OCI-M2 (cell line): ENCODE measurements around the gene NUSAP1.
A peak's percentile ranks its signal among the peaks of the same experiment; 100 is the strongest.
"Not testable (repeated sequence)": the region's sequence is repeated elsewhere in the genome, so short reads cannot be mapped to it uniquely, and the experiment has no call there.

Experiments used
- DNase-seq: peaks from one replicate; lab custom pipeline; 2025; ENCODE audit not compliant: unreplicated experiment; lab: John Stamatoyannopoulos, UW

The NUSAP1 gene

DNA sequence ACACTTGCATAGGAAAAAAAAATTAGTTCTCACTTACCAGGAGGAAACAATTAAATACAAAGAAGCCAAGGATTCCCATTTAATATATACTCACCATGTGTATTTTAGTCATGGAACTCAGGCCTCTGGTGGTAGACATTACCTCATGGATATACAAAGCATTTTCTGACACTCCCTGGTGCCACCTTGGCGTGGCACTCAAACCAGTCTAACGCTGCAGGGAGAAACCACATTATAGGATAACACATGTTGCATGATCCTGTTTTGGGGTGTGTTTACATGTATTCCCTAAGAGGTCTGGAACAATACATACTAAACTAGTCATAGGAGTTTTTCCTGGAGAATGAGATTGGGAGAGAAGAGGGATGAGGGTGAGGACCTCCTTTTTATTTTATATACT is 78.3 kb downstream of the NUSAP1 start:
- no peak for DNase-seq

DNA sequence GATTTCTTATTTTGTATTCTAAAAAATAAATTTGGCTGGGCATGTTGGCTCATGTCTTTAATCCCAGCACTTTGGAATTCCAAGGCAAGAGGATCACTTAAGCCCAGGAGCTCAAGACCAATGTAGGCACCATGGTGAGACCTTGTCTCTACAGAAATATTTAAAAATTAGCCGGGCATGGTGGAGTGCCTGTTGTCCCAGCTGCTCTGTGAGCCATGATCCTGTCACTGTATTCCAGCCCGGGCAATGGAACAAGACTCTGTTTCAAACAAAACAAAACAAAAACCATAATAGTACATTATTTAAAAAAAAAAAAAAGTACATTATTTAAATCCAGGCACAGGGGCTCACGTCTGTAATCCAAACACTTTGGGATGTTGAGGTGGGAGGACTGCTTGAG is 78.8 kb downstream of the NUSAP1 start:
- DNase-seq, result no peak

DNA sequence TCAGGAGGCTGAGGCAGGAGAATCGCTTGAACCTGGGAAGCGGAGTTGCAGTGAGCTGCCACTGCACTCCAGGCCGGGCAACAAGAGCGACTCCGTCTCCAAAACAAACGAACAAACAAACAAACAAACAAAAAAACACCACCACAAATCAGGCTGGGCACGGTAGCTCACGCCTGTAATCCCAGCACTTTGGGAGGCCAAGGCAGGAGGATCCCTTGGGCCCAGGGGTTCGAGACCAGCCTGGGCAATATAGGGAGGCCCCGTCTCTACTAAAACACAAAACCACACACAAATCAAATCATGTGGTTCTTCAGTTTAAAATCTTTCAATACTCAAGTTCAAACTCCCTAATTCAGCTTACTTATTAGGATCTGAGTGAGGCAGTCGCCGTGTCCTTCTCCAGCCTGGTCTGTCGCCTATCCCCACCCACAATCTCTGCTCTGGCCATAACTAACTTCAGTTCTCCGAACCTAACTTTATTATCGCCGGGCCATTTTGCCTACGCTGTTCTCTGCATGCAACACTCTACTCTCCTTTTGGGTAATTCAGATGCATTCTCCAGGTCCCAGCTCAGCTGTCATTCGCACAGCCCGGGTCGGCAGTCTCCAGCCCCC is 83.6 kb downstream of the NUSAP1 start:
- no peak for DNase-seq

DNA sequence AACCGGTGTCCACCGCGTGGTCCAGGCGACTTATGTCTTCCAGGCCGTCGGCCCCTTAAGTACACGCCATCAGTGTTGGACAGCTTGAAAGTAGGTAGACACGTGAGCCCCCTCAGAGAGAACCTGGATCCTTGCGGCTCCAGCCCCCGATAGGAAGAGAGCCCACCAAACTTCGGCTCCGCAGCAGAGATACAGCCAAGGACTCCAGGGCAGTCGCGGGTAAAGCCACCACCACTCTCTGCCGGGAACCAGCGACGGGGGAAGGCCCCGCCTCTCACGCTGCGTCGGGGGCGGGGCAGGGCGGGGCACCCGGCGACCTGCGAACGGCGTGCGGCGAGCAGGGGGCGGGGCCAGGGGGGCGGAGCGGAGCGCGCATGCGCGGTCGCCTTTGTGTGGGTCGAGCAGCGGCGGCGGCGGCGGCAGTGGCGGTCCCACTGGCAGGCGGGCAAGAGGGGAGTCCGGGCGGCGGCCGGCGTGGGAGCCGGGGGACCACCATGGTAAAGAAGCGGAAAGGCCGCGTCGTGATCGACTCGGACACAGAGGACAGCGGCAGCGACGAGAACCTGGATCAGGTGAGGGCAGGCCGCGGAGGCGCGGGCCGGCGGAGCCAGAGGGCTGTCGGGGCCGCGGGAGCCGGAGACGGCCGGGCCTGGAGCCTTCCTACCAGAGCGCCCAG is 84.2 kb downstream of the NUSAP1 start, which contains the start of gene RTF1:
Gene RTF1 (plus strand): TSS at position 354 of the 676 bp plus-strand sequence. CDS start 21 bp downstream, at position 375.
- DNase-seq, result peak; percentile 44

DNA sequence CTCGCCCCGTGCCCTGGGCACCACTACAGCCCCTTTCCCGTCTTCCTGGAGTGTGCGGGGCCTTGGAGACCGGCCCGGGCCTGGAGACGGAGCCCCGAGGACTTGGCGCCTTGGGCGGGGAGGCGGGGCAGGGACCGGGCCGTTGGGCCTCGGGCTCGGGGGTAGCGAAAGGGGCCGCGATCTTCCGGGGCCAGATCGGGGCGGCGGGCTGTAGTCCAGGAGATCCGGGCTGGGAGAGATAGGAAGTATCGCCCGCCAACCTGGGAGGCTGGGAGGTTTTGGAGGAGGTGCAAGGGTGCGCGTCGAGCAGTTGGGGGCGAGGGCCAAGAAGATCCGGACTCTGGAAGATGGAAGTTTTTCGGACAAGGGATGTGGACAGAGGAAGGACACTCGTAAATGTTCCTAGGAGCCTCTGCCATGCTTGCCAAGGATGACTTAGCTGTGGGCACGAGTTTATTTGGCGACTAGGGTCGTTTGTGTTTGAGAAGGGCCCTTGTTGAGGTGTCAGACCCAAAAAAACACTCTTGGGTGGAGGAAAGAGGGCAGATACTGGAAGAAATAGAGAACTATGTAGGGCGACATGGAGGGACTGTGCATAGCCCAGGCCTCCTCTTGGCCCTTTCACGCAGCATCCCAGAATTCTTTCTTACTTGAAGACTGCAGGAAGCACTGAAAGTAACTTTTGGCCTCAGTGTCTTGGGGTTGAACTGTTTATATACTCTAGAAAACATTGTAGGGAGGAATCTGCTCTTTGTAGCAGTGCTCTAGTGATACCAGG is 84.9 kb downstream of the NUSAP1 start:
- no peak for DNase-seq

DNA sequence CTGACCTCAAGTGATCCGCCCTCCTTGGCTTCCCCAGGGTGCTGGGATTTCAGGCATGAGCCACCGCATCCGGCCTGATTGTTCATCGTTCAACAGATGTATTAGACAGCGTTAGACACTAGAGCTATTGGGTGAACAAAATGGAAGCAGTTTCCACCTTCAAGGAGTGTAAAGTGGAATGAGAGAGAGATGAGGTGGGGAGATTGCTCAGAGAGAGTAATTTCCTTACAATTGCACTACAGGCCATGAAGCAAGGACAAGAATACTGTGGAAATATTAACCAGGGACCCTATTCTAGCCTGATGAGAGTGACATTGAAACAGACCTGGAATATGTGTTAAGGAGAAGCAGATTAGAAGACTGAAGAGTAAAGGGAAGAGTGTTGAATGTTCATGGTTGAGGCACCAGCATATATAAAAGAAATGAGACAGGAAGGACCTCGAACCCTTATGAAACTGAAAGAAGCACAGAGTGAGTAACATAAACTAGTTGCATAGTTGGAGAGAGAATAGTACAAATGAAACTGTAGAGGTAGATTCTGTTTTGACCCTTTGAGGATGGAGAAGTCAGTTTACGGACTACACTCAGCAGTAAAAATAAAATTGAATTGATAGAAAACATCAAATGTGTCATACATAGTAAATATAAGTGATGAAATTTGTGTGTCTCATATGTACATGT is 91.4 kb downstream of the NUSAP1 start:
- DNase-seq, result no peak

DNA sequence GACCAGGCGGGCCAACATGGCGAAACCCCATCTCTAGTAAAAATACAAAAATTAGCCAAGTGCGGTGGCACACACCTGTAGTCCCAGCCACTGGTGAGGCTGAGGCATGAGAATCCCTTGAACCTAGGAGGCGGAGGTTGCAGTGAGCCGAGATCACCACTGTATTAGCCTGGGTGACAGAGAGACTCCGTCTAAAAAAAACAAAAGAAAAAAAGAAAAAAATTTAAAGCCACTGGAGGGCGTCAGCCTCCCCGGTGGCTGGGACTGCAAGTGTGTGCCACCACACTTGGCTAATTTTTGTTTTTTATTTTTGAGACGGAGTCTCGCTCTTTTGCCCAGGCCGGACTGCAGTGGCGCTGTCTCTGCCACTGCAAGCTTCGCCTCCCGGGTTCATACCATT is 92.1 kb downstream of the NUSAP1 start:
- no peak for DNase-seq

DNA sequence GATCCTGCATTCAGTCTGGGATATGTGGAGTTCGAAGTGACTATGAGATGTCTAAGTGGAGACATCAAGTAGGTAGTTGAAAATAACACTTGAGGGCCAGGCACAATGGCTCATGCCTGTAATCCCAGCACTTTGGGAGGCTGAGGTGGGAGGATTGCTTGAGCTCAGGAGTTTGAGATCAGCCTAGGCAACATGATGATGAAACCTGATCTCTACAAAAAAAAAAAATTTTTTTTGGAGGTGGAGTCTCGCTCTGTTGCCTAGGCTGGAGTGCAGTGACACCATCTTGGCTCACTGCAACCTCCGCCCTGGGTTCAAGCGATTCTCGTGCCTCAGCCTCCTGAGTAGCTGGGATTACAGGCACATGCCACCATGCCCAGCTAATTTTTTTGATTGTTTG is 93.2 kb downstream of the NUSAP1 start:
- DNase-seq, result not testable (repeated sequence)

DNA sequence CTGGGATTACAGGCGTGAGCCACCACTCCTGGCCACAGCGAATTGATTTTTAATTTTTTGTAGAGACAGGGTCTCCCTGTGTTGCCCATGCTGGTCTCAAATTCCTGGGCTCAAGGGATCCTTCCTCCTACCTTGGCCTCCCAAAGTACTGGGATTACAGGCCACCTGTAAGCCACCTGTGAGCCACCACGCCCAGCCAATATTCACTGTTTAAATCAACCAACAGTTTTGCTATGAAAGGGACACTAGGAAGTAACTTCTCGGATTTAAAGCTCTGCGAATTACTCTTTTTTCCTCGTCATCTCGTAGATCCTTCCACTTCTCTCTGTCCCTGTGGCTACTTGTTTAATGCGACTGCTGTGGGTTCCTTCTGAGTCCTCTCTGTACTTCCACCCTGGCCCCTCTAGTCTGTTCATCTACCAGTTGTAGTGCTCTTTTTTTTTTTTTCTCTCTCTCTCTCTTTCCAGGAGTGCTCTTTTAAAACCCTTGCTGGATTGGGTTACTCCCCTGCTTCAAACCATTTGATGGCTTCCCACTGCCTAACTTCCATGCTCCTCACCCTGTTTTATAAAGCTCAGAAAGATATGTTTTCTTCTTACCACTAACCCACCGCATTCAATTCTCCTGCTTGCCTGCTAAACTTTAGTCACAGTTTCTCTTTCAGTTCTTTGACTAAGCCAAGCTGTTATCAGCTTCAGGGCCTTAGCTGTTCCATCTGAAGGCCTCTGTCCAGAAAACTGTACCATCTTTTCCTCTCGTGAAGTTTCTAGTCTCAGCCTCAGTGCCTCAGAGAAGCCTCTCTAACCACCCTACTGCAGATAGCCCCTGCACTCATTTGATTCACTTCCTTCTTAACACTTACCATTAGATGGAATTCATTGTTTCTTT is 96.6 kb downstream of the NUSAP1 start:
- no peak for DNase-seq
